Cardiac septum (tissue), 1 donor: ENCODE measurements around the gene CBL. TPM values are rescaled to one million over a fixed set of nuclear protein-coding genes. Genes with fewer than 3 reads are reported as not detected.
A peak's percentile ranks its signal among the peaks of the same experiment; 100 is the strongest.
"Not testable (repeated sequence)": the region's sequence is repeated elsewhere in the genome, so short reads cannot be mapped to it uniquely, and the experiment has no call there.

Experiments used
- DNase-seq: peaks from one replicate; pipeline ENCODE4 v3.0.0-alpha.2; 2020; ENCODE audit warnings: low spot score
- intact Hi-C: fragments of 100-400 bp; cut with DNase I; formaldehyde crosslinking; loops from one replicate; pipeline ENCODE4 v1.14.0; 2022
- long read RNA-seq: library from polyadenylated mRNA; unstranded; transcript quantifications from one replicate; pipeline ENCODE4 v2.0.0, GENCODE V29; 2021
- total RNA-seq: library from RNA; stranded (reverse); fragmentation: NEBNext Ultra II Directional; extraction: Animal tissue kit (Norgen Biotek cat#: 25700); gene quantifications from one replicate; pipeline ENCODE4 v1.2.1, GENCODE V29; 2021
- donor health status: DM: no; HTN: no; CAD: no.

CBL gene
- 13.4 TPM for total RNA-seq
- long read RNA-seq, full-length matches to known transcripts = 1 of 15 reads
- long read RNA-seq, partial matches to known transcripts = 4 of 15 reads
- long read RNA-seq, other reads (novel, unspliced or antisense) = 10 of 15 reads

DNA sequence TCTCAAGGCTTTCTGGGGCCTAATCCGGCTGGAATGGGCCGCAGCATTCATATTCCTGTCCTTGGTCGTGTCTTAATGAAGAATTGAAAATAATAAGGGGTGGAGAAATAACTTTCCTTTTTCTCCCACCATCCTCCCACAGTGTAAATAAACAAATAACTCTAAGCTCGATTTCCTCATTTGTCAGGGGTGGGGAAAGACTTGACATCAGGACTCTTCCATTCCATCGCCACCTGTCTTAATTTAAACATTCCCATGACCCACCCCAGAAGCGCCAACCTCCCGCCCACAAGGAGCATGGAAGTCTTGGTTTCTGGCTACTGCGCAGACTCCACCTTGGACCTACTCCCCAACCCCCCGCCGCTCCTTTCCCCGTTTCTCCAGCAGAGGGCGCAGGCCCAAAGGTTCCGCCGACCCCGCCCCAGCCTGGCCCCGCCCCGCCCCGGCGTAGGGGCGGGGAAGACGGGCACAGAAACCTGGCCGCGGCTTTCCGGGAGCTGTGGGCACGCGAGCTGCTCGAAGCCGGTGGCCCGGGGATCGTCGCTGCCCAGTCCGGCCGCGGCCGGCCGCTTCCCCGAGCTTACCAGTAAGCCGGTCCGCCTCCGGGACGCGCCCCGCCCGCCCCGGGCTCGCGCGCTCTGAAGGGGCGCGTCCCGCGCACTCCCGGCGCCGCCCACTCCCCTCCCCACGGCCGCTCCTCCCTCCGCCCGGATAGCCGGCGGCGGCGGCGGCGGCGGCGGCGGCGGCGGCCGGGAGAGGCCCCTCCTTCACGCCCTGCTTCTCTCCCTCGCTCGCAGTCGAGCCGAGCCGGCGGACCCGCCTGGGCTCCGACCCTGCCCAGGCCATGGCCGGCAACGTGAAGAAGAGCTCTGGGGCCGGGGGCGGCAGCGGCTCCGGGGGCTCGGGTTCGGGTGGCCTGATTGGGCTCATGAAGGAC, at the start of gene CBL:
CBL (plus strand) TSS at position 766 of the 937 bp plus-strand sequence; CDS start at position 845, 79 bp downstream.
- intact Hi-C loops = loop anchor here (2.0 to 5.0 kb wide), 4 partner anchors 37 to 111 kb away; partner anchors contain the start of genes MCAM and NLRX1
- peak; percentile 98 for DNase-seq

DNA sequence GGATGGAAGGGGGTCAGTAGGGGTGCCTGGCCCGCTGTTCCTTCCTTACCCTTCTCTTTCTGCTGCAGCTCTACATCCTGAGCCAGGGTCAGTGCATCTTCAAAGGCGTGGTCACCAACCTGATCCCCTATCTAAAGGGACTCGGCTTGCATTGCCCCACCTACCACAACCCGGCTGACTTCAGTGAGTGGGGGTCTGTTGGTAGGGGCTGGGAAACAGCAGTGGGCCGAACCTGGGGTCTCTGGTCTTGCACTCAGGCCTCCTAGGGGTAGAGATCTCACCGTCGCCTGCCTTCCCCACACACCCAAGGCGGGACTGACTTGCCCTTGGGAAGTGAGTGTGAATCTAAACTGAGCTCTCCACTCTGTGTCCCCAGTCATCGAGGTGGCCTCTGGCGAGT, 49.6 kb upstream of the CBL start:
- intact Hi-C loops = no loop called here
- no peak for DNase-seq

- intact Hi-C loops = no loop called here
These were observed 49.1 kb upstream of the CBL start for GRCh38 chr11:119157063-119157462.

GRCh38 chr11:119158467-119158866, 47.7 kb upstream of the CBL start:
- no peak for DNase-seq
- intact Hi-C loops = no loop called here

More at GRCh38 chr11:119157063-119157462, 49.1 kb upstream of the CBL start:
- no peak for DNase-seq

- DNase-seq = no peak
- intact Hi-C loops = no loop called here
These were observed 46.0 kb upstream of the CBL start for GRCh38 chr11:119160151-119160550.

GRCh38 chr11:119161871-119162270, 44.3 kb upstream of the CBL start:
- DNase-seq = no peak
- intact Hi-C loops = no loop called here

DNA sequence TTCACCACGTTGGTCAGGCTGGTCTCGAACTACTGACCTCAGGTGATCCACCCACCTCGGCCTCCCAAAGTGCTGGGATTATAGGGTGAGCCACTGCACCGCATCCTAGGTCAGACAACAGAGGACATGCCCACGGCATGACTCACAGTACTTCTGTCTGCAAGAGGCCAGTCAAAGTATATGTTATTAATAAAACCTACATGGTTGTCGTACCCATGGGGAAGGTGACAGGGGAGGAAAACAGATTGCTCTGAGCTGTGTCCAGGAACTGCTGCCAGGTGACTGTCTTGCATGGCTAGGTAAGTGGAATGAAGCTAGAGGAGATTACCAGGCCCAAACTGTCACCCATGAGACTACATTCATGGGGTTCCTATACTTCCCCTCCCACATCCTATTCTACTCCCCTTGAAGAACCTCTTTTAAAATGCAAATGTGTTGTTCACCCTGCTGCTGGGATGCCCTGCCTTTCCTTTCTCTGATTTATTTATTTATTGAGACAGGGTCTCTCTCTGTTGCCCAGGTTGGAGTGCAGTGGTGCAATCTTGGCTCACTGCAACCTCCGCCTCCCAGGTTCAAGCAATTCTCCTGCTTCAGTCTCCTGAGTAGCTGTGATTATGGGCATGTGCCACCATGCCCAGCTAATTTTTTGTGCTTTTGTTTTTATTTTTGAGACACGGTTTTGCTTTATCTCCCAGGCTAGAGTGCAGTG, 39.6 kb upstream of the CBL start:
- DNase-seq = no peak
- intact Hi-C loops = no loop called here

DNA sequence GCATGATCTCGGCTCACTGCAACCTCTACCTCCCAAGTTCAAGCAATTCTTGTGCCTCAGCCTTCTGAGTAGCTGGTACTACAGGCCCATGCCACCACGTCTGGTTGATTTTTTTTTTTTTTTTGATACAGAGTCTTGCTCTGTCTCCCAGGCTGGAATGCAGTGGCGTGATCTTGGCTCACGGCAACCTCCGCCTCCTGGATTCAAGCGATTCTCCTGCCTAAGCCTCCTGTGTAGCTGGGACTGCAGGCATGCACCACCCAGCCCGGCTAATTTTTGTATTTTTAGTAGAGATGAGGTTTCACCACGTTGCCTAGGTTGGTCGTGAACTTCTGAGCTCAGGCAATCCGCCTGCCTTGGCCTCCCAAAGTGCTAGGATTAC, 39.1 kb upstream of the CBL start:
- intact Hi-C loops, DNase-seq: not testable (repeated sequence)

DNA sequence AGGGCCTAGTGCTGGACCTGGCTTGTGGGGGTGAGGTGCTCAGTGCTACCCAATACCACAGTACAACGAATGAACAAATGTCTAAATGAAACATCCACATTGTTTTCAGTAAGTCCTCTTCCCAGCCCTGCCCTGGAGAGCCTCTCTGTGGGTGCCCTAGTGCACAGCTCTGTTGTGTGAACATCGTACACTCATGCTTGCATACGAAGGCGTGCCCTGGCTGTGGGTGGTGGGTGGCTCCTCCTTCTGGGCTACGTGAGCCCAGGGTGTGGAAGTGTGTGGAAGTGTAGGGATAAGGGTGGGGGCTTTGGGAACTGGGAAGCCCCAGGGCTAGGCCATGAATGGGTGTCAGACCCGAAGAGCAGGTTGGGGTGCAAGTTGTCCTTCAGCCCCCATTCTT, 38.2 kb upstream of the CBL start:
- intact Hi-C loops = loop anchor here (2.0 kb wide), 1 partner anchor 37 kb away; no protein-coding TSS in a partner anchor
- DNase-seq = no peak

GRCh38 chr11:119168471-119169281, 37.5 kb upstream of the CBL start, which contains the start of gene NLRX1:
TSS of gene NLRX1 (plus strand) at chr11:119168725. CDS start at chr11:119171404, 2,679 bp downstream.
- peak; percentile 95 for DNase-seq
- intact Hi-C loops = loop anchor here (2.0 kb wide), 1 partner anchor 36 kb away; no protein-coding TSS in a partner anchor

DNA sequence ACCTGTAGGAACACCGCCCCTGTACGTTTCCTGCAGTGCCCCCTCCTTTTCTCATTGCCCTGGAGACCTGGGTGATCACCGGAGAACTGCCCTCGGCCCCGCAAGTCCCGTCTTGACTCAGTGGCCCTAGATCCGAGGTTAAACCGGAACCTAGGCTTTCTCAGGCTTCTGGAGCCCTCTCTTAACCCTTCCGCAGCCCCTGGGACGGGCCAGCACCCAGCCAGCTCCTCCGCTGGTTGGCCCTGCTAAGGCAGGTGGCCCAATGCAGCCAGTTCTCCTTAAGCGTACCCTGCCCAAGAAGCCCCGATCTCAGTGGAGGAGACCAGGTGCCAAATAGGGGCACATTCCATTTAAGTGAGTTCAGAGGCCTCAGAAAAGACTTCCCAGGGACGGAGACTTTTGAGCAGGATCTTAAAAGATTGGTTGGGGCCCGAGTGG, 36.8 kb upstream of the CBL start:
- intact Hi-C loops = loop anchor here (2.0 kb wide), 1 partner anchor 36 kb away; no protein-coding TSS in a partner anchor
- DNase-seq = no peak

DNA sequence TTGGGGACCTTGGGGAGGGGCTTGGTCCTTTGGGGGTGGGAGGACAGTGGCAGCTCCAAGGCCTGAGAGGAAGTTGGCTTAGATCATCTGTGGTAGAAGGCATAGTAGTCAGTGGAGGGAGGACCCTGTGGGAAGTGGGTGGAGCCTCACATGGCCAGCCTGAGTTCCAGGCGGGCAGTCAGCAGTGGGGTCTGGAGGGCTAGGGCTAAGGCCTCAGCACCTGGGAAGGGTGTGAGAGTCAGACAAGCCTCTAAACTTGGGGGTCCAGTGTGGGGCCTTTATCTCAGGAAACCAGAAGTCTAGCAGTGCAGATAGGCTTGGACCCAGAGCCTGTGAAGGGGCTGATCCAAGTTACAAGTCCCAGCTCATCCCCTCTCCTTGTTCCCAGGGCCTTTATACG, 33.6 kb upstream of the CBL start:
- intact Hi-C loops = no loop called here
- no peak for DNase-seq

- DNase-seq = no peak
- intact Hi-C loops = no loop called here
These were observed 32.7 kb upstream of the CBL start for GRCh38 chr11:119173453-119173852.

DNA sequence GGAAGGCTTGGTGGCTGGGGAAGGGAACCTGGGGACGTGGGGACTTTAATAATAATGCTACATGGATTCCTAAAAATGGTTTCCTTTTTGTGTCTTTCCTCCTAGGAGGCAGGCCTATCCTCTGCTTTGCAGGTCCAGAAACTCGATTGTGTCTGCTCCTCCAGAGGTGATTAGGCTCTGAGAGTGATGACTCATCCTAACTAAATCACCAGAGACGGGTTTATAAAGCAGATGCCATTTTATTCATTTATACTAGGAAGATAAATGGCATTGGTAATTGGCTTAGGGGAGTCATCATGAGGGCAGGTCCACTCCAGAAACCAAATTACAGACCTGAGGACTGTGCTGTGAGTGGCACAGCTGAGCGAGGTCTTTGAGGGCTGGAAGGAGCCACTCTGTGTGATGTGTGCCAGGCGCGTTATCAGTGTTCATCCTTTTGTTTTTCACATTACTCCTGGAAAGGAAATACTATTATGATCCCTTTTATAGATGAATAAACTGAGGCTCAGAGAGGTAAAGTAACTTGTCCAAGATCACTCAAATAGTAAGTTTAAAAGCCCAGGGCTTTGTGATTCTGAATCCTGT, 30.6 kb upstream of the CBL start:
- DNase-seq = no peak

GRCh38 chr11:119178166-119178680, 27.9 kb upstream of the CBL start:
- no peak for DNase-seq
- intact Hi-C loops = no loop called here

More for the DNA sequence above, 30.6 kb upstream of the CBL start:
- intact Hi-C loops = no loop called here

DNA sequence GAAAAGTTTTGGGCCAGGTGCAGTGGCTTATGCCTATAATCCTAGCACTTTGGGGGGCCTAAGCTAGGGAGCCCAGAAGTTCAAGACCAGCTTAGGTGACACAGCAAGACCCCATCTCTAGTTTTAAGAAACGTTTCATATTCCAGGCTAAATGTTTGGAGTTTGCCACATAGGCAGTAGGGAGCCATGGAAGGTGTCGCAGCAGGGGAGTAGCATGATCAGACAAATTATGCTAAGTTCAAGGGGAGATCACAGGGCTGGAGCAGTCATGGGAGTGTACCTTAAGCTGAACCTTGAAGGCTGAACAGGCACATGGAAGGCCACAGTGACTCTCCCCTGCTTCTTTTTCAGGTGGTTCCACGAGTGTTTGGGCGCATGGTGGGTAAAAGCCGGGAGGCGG, 26.8 kb upstream of the CBL start:
- no peak for DNase-seq
- intact Hi-C loops = no loop called here

DNA sequence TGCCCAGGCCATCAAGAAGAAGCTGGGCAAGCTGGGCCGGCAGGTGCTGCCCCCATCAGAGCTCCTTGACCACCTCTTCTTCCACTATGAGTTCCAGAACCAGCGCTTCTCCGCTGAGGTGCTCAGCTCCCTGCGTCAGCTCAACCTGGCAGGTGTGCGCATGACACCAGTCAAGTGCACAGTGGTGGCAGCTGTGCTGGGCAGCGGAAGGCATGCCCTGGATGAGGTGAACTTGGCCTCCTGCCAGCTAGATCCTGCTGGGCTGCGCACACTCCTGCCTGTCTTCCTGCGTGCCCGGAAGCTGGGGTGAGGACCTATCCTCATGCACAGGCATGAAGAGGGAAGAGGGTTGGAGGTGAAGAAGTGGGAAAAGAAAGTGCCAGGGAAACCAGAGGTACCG, 26.2 kb upstream of the CBL start:
- intact Hi-C loops = no loop called here
- no peak for DNase-seq
